ENCODE measurements around the gene DGKD.

Gene DGKD

DNA sequence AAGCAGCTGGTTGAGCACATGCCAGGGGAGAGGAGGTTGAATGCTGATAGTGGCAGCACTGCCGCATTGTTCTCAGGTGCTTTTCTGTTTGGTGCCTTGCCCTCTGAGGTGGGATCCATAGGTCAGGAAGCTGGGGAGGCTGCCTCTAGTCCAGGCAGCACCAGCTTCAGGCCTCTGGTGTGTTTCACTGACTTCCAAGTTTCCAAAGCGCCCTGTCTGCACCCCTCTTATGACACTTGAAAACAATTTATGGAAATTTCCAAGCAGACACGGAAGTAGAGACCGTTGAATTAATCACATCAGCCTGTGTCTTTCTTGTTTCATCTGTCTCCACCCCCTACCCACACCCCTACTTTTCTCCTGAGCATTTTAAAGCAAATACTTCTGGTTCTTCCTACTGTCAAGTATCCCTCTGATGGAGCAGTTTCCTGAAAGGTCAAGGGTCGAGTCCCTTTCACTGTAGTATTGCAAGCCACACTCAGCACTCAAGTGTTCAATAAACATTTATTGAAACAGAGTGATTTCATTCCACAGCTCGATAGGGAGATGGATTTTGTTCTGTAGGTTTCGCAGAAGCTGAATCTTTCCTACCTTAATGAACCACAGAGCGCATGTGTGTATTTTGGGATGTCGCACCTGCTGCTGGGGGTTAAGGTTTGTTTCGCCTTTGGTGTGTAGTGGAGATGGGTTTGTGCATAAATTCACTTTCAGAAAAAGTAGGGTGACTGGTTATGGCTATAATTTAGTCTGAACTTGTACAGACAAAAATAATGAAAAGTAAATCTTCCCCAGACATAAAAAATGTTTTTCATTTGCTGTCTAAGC, 21.4 kb downstream of the DGKD start:
- TF ChIP-seq, protein P1, sequence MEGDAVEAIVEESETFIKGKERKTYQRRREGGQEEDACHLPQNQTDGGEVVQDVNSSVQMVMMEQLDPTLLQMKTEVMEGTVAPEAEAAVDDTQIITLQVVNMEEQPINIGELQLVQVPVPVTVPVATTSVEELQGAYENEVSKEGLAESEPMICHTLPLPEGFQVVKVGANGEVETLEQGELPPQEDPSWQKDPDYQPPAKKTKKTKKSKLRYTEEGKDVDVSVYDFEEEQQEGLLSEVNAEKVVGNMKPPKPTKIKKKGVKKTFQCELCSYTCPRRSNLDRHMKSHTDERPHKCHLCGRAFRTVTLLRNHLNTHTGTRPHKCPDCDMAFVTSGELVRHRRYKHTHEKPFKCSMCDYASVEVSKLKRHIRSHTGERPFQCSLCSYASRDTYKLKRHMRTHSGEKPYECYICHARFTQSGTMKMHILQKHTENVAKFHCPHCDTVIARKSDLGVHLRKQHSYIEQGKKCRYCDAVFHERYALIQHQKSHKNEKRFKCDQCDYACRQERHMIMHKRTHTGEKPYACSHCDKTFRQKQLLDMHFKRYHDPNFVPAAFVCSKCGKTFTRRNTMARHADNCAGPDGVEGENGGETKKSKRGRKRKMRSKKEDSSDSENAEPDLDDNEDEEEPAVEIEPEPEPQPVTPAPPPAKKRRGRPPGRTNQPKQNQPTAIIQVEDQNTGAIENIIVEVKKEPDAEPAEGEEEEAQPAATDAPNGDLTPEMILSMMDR (conservative IDR thresholded peaks at IDR 0.05; ENCODE audit: low read depth, low read length), result no peak
- DNase-seq (ENCODE audit: low read depth), result no peak
- no peak overlapping the region for H3K4me3 ChIP-seq (ENCODE audit: low read length)

DNA sequence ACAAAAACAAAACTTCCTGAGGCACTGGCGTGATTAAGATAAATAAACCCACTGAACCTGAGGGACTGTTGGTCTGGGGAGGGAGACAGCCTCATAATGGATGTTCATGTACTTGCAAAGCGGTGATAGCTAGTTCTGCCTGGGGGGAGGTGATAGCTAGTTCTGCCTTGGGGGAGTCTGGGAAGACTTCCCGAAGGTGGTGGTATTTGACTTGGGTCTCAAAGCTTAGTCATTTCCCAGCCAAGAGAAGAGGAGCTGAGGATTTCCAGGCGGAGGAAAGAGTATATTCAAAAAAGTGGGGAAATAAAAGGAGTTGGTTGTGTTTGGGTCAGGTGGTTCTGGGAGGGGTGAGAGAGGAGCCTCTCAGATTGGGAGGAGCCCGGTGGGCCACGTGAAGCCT, 24.7 kb downstream of the DGKD start:
- no peak for DNase-seq (ENCODE audit: low read depth)
- H3K4me3 ChIP-seq (ENCODE audit: low read length), result no peak overlapping the region
- TF ChIP-seq, protein P1 (conservative IDR thresholded peaks at IDR 0.05; ENCODE audit: low read depth, low read length), result no peak

DNA sequence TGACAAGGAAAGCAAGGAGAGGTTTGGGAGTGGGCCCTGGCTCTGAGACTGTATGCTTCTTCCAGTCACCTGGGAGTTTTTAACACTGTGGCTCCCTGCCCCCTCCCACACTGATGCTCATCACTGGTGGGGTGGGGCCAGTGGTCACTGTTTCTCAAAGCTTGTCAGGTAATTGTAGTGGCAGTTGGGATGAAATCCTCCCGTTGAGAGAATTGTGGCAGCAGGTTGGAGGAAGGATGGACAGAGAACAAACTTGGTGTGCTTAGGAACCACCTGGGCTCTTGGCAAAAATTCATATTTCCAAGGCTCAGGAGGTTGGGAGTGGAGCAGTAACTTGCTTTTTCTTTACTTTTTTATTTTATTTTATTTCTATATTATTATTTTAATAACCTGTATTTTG, 25.1 kb downstream of the DGKD start:
- no peak overlapping the region for H3K4me3 ChIP-seq (ENCODE audit: low read length)
- no peak for DNase-seq (ENCODE audit: low read depth)
- TF ChIP-seq, protein P1 (conservative IDR thresholded peaks at IDR 0.05; ENCODE audit: low read depth, low read length), result no peak

DNA sequence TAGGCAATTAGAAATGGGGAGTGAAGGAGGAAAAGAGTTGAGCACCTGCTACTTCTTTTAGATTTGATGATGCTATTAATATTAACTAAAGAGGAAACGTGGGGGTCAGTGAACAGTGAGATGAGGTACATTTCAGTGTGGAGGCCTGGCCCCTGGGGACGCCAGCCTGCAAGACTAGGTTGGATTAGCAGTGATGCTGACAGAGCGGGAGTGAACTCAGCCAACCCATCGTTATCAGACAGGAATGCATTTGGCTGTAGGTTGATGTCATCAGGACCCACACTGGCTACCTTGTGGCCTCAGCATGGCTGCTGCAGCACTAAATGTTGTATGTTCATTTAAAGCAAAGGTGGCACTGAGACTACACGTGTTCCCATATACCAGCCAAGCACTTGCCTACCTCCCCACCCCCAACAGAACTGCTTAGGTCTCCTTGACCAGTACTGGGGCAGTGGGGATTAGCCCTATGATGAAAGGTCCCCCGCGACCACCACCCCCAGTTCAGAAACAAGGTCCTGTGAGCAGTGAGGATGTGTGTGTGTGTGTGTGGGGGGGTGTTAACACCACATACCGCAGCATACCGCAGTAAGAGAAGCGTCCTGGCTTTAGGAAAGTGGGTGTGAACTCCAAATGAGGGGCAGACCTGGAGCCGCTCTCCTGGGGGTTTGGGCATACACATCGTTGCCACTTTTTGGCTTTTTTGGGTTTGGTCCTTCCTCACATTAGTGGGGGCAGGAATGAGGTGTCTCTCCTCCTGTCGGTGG, 26.0 kb downstream of the DGKD start:
- no peak overlapping the region for H3K4me3 ChIP-seq (ENCODE audit: low read length)
- TF ChIP-seq, protein P1 (conservative IDR thresholded peaks at IDR 0.05; ENCODE audit: low read depth, low read length), result no peak
- DNase-seq (ENCODE audit: low read depth), result peak; percentile 45

DNA sequence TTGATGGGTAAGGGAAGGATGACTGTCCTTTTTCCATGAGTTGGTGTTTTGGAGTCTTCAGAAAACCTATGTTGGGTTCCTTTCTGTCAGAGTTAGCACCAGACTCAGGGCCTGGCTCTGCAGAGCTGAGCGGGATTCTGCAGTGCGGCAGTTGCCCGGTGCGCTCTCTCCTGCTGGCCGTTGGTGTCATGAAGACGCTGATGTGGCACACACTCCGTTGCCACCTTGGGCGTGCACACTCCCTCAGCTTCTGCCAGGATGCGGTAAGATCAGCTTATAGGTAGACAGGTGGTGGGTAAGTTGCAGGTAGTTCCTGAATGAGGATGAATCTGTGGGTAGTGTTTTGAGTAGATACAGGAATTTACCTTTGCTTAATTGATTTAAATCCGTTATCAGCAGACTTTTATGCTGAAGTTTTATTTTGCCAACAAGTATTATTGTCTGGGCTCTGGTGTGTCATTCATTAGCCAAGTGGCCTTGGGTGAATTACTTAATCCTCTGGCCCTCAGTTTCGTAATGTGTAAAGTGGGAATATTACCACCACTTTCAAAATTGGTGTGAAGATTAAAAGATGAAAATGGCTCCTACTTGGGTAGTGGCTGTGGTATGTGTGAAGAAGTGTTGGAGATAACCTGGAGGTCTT, 26.8 kb downstream of the DGKD start:
- TF ChIP-seq, protein P1 (conservative IDR thresholded peaks at IDR 0.05; ENCODE audit: low read depth, low read length), result no peak
- DNase-seq (ENCODE audit: low read depth), result no peak
- H3K4me3 ChIP-seq (ENCODE audit: low read length), result no peak overlapping the region

DNA sequence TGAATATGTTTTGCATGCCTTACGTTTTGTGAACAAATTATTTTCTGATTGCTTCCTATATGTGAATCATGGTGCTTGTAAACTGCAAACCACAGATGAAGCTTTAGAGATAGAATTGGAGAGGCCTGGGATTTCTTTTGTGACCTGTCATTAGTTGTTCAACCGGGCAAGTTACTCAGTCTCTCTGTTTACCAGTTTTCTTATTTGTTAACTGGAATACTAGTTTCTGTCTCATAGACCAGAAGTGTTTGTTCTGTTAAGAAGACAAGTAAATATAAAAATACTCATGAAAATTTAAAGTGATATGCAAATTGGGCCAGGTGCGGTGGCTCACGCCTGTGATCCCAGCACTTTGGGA, 27.3 kb downstream of the DGKD start:
- TF ChIP-seq, protein P1 (conservative IDR thresholded peaks at IDR 0.05; ENCODE audit: low read depth, low read length), result no peak
- no peak overlapping the region for H3K4me3 ChIP-seq (ENCODE audit: low read length)
- no peak for DNase-seq (ENCODE audit: low read depth)
